Transverse colon (tissue), 4 donors: ENCODE results near the gene BPHL. TPM values are rescaled to one million over a fixed set of nuclear protein-coding genes. Genes with fewer than 3 reads are reported as not detected.

Source experiments
- DNase-seq: peaks from one replicate; pipeline ENCODE4 v3.0.0-alpha.2; 2019
- H3K27ac ChIP-seq, 4 donors: fragments of 200-600 bp; sonication (generic); 2 replicates each; pipeline ENCODE4 v1.5.1; 2016 to 2018; ENCODE audit warnings: inconsistent platforms in 4 of 4
- H3K27me3 ChIP-seq: fragments of 200-600 bp; sonication (generic); 2 replicates; pipeline ENCODE4 v1.5.1; 2017; ENCODE audit warnings: inconsistent platforms
- H3K36me3 ChIP-seq, 4 donors: fragments of 200-600 bp; sonication (generic); 2 replicates each; pipeline ENCODE4 v1.5.1; 2017 to 2019; ENCODE audit warnings: inconsistent platforms in 4 of 4
- H3K4me1 ChIP-seq, 4 donors: fragments of 200-600 bp; sonication (generic); 2 replicates each; pipeline ENCODE4 v1.5.1; 2017 to 2020; ENCODE audit warnings: inconsistent platforms in 4 of 4
- H3K4me3 ChIP-seq, 4 donors: fragments of 200-600 bp; sonication (generic); 1 replicate in 1 of 4; 2 replicates in 3 of 4; pipeline versions ENCODE4 v1.5.1 to v1.6.1; 2017 to 2019; ENCODE audit warnings: inconsistent platforms in 4 of 4
- H3K9me3 ChIP-seq, 2 donors: fragments of 200-600 bp; sonication (generic); 2 replicates each; pipeline ENCODE4 v1.5.1; 2017 to 2019; ENCODE audit warnings: inconsistent platforms in 2 of 2
- CTCF ChIP-seq, 5 experiments: fragments of 200-600 bp in 3 of 5; fragments of 450-650 bp in 2 of 5; sonication (generic) in 3 of 5; IDR thresholded peaks; 1 replicate in 2 of 5; 2 replicates in 3 of 5; pipeline ENCODE4 v1.5.1; 2016 to 2017; ENCODE audit warnings: antibody characterized with exemption in 5 of 5, inconsistent platforms in 3 of 5, mild to moderate bottlenecking in 2 of 5, moderate library complexity in 1 of 5
- EP300 ChIP-seq: sonication (generic); formaldehyde crosslinking; IDR thresholded peaks from one replicate; pipeline ENCODE4 v1.6.1; 2017; ENCODE audit warnings: antibody characterized with exemption, low read depth
- POLR2A ChIP-seq: fragments of 450-650 bp; IDR thresholded peaks from one replicate; pipeline ENCODE4 v1.6.1; 2016; ENCODE audit warnings: antibody characterized with exemption, mild to moderate bottlenecking, moderate library complexity
- POLR2AphosphoS5 ChIP-seq, 3 donors: sonication (generic); formaldehyde crosslinking; IDR thresholded peaks; one replicate each; pipeline ENCODE4 v1.6.1; 2016; ENCODE audit warnings: antibody characterized with exemption in 3 of 3
- WGBS, 2 donors: methylation state at CpG; one replicate each; pipeline ENCODE4 v1.1.5; 2018; ENCODE audit warnings: low coverage in 1 of 2; 5-methylcytosine and 5-hydroxymethylcytosine counted together
- in situ Hi-C, 4 donors: fragments of 200-750 bp; cut with MboI; loops; one replicate each; pipeline versions ENCODE4 v1.15.0 to v1.15.1; 2017; ENCODE audit warnings: low sequenced_read_pairs in 3 of 4, low pct_ligation_motif_present in 1 of 4, low pct_unique_long_range_greater_than_20kb in 1 of 4
- intact Hi-C: fragments of 100-400 bp; cut with DNase I; formaldehyde crosslinking; loops from one replicate; pipeline ENCODE4 v1.15.1; 2023; ENCODE audit warnings: low total_unique reads
- total RNA-seq, 4 donors: library from RNA; depleted of rRNA; stranded (reverse); fragments of >200 nt; gene quantifications; one replicate each; pipeline ENCODE4 v1.1.0, GENCODE V29; 2016

The BPHL gene
- total RNA-seq, 4 donors from 2014 or later: 16.1 to 32.5 (median 21.2) TPM

DNA sequence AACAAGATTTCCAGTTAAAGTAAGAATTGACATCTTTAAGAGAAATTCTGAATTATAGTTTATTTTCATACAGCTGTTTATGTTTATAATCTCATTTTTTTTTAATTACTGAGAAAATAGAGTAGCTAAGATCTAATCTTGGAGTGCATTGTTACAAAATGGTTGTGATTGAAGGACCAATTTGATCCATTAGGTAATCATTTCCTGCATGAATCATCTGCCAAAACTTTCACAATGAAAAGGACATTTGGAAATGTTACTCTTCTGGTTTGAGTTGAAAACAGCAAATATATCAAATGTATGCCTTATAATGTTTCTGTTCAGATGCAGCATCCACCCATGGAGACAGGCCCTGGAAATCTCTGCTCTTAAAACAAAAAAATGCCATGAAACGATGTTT, 19.8 kb downstream of the BPHL start:
- in situ Hi-C loops (loop anchor here in 1 of 4 donors (25.0 kb wide), 1 partner anchor 599 kb away; no protein-coding TSS in a partner anchor), intact Hi-C loops (no loop called here)
- 50 to 54% methylated on average over 1 of the region's 1 CpG for WGBS, 2 donors
- DNase-seq: no peak
- H3K9me3 ChIP-seq: no peaks in the 10 kb centered on the region
- no peaks in the 10 kb centered on the region for H3K27me3 ChIP-seq
- peaks cover 4 to 26% (median 16%) of the 10 kb centered on the region in 4 donors for H3K4me1 ChIP-seq
- H3K27ac ChIP-seq: peak overlapping the region; percentile 50 to 62 (median 59)
- peaks cover 0 to 11% (median 4%) of the 10 kb centered on the region in 4 donors for H3K36me3 ChIP-seq
- TF ChIP-seq CTCF (IDR thresholded peaks at IDR 0.05): no peak
- TF ChIP-seq POLR2A: no peak
- no peak for TF ChIP-seq EP300
- no peak for TF ChIP-seq POLR2AphosphoS5 (IDR thresholded peaks at IDR 0.05)
- no peak overlapping the region for H3K4me3 ChIP-seq

DNA sequence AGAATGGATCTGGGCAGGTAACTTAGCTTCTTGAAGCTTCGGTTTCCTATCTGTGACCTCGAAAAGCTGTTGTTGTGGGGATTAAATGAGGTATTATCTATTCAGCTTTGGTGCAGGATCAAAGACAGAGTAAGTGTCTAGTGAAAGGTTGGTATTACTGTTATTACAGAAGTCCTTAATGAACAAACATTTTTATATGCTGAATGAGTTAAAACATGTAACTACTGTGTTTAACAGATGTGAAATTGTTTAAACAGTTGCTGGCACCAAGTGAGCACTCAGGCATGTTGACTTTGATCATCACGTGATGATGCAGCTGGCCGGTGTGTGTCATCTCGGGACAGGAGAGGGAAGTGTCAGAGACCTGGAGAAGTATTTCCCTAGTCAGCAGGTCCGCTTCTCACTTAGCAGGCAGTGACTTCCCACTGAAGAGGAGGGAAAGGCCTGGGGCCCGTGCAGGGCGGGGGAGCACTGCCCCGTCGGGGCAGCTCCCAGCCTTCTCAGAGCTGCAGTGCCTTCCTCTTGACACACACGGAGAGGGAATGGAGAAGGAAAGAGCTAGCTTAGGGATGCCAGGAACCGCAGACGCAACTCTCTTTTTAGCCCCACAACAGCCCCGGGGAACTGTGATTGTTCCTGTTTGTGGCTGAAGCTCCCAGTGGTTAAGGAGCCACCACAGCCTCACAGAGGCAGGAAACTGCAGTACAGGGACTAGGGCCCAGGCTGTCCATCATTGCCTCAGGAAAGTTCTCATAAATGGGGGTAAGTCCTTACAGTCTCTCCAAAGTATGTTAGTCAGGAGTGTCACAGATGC, 20.8 kb downstream of the BPHL start:
- TF ChIP-seq CTCF (IDR thresholded peaks at IDR 0.05): no peak
- TF ChIP-seq POLR2AphosphoS5 (IDR thresholded peaks at IDR 0.05): peak; percentile 42 to 57 (median 54)
- Histone ChIP-seq H3K36me3 (peaks cover 0 to 11% (median 4%) of the 10 kb centered on the region in 4 donors), H3K27ac (peak overlapping the region; percentile 50 to 62 (median 59)), H3K4me3 (no peak overlapping the region), H3K27me3 (no peaks in the 10 kb centered on the region), H3K4me1 (peaks cover 4 to 26% (median 16%) of the 10 kb centered on the region in 4 donors), H3K9me3 (no peaks in the 10 kb centered on the region)
- DNase-seq: peak; percentile 79
- in situ Hi-C loops (loop anchor here in 1 of 4 donors (25.0 kb wide), 1 partner anchor 598 kb away; no protein-coding TSS in a partner anchor), intact Hi-C loops (no loop called here)
- WGBS, 2 donors: 12 to 29% methylated on average over 3 to 14 of the region's 14 CpGs

- in situ Hi-C loops (loop anchor here in 1 of 4 donors (25.0 kb wide), 1 partner anchor 597 kb away; no protein-coding TSS in a partner anchor), intact Hi-C loops (no loop called here)
- Histone ChIP-seq H3K27me3 (no peaks in the 10 kb centered on the region), H3K36me3 (peaks cover 0 to 11% (median 4%) of the 10 kb centered on the region in 4 donors), H3K9me3 (no peaks in the 10 kb centered on the region), H3K27ac (no peak overlapping the region), H3K4me3 (no peak overlapping the region), H3K4me1 (peaks cover 4 to 20% (median 15%) of the 10 kb centered on the region in 4 donors)
- no peak for DNase-seq
- WGBS, 2 donors: 94% methylated on average over 20 of the region's 20 CpGs; no CpG with 5 or more reads in 1 of the 2 donors
- no peak for TF ChIP-seq POLR2A
- TF ChIP-seq CTCF (IDR thresholded peaks at IDR 0.05): no peak
- no peak for TF ChIP-seq POLR2AphosphoS5 (IDR thresholded peaks at IDR 0.05)
- TF ChIP-seq EP300: no peak
These were observed 21.7 kb downstream of the BPHL start for GRCh38 chr6:3140201-3140600.

GRCh38 chr6:3142536-3142935, 24.0 kb downstream of the BPHL start:
- H3K27me3 ChIP-seq: no peaks in the 10 kb centered on the region
- H3K27ac ChIP-seq: no peak overlapping the region
- peaks cover 4 to 15% (median 9%) of the 10 kb centered on the region in 4 donors for H3K4me1 ChIP-seq
- no peak overlapping the region for H3K4me3 ChIP-seq
- intact Hi-C loops: no loop called here
- no peak for DNase-seq
- TF ChIP-seq POLR2AphosphoS5 (IDR thresholded peaks at IDR 0.05): no peak
- TF ChIP-seq CTCF (IDR thresholded peaks at IDR 0.05): no peak
- in situ Hi-C loops: loop anchor here in 1 of 4 donors (25.0 kb wide), 1 partner anchor 595 kb away; no protein-coding TSS in a partner anchor
- no peaks in the 10 kb centered on the region for H3K9me3 ChIP-seq
- H3K36me3 ChIP-seq: peaks cover 0 to 11% (median 4%) of the 10 kb centered on the region in 4 donors
